ENCODE data around the gene ZNF541.

GRCh38 chr19:47580397-47580796 lies 7.4 kb upstream of the ZNF541 start:
- TF ChIP-seq CTCF (IDR thresholded peaks at IDR 0.05 in 2 of 3, conservative IDR thresholded peaks at IDR 0.05 in 1 of 3; ENCODE audit: control insufficient read depth in 2 of 3, extremely low read depth in 1 of 3, insufficient read depth in 1 of 3, low read depth in 3 of 3, low read length in 3 of 3) (no peak), POU2F2 (IDR thresholded peaks at IDR 0.05; ENCODE audit: borderline replicate concordance, low read depth, low read length) (no peak), POLR2AphosphoS5 (IDR thresholded peaks at IDR 0.05; ENCODE audit: low read length) (no peak), SPI1 (IDR thresholded peaks at IDR 0.05; ENCODE audit: borderline replicate concordance, insufficient read depth, low read depth, low read length) (no peak), ZZZ3 (IDR thresholded peaks at IDR 0.05; ENCODE audit: control insufficient read depth, insufficient read length, low read depth) (no peak), ZNF384 (IDR thresholded peaks at IDR 0.05; ENCODE audit: borderline replicate concordance, low read depth, low read length) (no peak), SRF (IDR thresholded peaks at IDR 0.05; ENCODE audit: low read depth in 2 of 2, low read length in 2 of 2) (no peak), TAF1 (IDR thresholded peaks at IDR 0.05; ENCODE audit: borderline replicate concordance, low read depth, low read length) (no peak), NKRF (conservative IDR thresholded peaks at IDR 0.05) (no peak), CBX3 (IDR thresholded peaks at IDR 0.05; ENCODE audit: borderline replicate concordance, low read depth) (no peak)
- TF ChIP-seq, protein P1, sequence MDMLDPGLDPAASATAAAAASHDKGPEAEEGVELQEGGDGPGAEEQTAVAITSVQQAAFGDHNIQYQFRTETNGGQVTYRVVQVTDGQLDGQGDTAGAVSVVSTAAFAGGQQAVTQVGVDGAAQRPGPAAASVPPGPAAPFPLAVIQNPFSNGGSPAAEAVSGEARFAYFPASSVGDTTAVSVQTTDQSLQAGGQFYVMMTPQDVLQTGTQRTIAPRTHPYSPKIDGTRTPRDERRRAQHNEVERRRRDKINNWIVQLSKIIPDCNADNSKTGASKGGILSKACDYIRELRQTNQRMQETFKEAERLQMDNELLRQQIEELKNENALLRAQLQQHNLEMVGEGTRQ (IDR thresholded peaks at IDR 0.05; ENCODE audit: borderline replicate concordance, low read depth, low read length) = no peak
- TF ChIP-seq, protein P2, sequence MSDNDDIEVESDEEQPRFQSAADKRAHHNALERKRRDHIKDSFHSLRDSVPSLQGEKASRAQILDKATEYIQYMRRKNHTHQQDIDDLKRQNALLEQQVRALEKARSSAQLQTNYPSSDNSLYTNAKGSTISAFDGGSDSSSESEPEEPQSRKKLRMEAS (IDR thresholded peaks at IDR 0.05; ENCODE audit: low read depth, low read length) = no peak
